Measurements from ENCODE around the gene SLC35F6.
A peak's percentile ranks its signal among the peaks of the same experiment; 100 is the strongest.

SLC35F6 gene

DNA sequence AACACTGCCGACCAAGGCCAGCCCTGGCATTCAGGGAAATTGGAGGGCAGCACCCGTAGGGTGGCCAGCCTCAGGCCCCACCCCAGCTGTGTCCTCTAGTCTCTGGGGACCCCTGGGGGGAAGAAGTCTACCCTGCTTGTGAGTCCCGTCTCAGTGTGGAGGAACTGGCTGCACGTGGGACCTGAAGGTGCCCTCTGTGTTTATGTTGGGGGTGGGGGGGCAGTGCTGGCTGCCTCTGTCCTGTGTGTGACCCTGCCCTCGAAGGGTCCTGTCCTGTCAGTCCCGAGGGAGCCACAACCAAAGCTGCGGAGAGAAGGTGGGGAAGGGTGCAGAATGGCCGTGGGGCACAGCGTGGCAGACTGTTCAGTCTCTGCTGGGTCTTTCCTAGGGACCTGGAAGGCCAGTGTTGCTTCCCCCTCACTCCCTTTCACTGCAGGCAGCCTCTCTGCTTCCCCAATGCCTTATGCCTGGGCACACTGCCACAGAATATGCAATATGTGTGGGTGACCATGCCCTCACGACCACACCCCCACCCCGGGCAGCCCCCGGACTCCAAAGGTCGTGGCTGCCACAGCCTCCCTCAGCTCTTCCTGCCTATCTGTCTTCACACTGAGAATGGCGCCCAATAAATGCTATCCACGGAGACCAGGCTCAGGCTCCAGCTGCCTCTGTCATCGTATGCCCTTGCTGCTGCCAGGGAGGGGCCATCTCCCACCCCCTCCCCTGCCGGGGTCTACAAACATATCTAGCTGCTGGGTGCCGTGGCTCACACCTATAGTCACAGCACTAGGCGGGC is 33.3 kb upstream of the SLC35F6 start:
- no peak for DNase-seq (ENCODE audit: low read depth, low spot score)

DNA sequence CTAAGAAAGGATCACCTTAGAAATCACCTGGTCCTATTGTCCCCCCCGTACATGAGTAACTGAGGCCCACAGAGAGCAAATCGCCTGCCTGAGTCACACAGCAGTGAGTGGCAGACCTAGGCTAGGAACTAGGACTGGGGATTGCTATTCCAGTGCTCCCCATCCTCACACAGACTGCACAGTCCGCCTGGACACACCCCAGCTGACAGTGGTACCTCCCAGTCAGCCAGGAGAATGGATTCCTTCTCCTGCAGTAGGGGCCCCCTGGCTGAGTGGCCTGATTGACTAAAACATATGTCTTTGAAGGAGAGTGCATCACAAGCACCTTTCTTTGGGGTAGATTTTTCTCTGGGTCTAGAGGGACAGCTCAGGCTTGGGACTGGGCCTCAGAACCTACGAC is 32.4 kb upstream of the SLC35F6 start:
- no peak for DNase-seq (ENCODE audit: low read depth, low spot score)

DNA sequence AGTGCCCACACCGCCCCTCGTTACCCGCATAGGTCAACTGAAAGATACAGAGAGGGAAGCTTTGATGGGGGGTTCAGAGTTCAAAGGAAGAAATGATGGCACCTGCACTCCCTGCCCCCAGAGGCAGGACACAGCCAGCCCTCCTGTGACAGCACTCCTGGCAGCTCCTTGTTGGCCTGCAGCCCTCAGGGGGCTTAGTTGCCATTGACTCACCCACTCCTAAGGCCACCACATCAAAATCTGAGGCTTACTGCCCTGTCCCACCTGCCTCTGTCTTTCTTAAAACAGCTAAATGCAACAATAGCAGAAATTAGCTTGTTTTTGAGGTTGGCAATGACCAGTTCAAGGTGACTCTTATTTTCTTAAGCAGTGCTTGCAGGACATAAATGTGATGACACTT is 31.6 kb upstream of the SLC35F6 start:
- DNase-seq (ENCODE audit: low read depth, low spot score), result no peak

DNA sequence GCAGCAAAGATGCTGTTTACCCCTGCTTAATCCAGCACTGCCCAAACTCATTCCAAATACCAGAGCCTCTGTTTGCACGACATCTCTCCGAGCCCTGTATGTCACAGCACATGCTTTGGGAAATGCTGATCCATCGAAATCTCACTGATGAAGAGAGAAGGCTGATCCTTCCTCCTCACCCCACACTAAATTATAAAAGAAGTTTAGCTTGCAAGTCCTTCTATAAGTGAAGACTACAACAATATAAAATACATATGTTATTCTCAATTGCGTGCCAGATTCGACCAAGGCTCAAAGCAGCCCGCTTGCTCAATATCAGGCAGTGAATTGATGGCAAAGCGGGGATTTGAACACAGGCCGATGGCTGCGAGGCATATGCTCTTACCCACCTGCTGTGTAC is 30.7 kb upstream of the SLC35F6 start:
- DNase-seq (ENCODE audit: low read depth, low spot score), result no peak

DNA sequence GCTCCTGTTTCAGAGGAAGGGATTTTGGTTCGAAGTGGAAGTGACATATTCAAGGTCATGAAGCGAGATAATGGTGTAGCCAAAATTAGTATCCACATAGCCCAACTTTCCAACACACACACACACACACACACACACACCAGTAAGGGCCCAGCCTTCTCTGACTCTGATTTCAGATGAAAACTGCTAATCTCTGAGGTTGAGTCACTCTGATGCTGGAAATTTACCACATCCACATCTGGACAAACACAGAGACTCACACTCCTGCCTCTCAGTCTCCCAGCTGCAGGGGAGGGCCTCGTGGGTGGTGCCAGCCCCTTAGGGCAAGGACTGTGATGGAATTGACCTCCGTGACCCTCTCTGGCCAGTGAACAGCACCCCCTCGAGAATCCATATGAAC is 29.0 kb upstream of the SLC35F6 start:
- no peak for DNase-seq (ENCODE audit: low read depth, low spot score)

DNA sequence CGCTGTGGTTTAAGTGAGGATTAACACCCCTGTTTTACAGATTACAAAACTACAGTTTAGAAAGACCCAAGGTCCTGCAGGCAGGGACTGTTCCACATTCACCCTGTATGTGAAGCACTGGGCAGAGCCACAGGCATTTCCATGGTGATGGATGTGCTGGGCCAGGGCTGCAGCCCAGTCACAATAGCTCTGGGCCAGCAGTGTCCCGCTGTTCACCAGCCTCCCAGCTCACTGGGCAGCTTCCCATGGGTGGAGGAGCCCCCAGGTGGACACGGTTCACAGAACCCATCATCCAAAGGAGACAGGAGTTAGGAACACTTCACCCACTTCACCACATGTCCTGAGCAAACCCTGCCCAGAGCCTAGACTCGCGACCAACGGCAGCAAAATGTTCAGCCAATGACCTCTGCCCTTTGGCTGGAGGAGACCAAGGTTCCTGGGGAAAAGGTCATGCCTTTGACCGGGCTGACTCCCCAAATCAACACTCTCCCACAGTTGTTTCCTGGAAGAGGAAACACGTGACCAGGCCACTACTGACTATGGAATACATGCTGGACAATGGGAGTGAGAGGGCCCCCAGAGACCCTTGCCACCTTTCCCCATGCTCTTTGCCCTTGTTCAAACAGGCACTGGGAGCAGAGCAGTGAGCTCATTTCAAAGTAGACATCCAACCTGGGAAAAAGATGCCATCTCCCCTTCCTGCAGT is 28.0 kb upstream of the SLC35F6 start:
- no peak for DNase-seq (ENCODE audit: low read depth, low spot score)

DNA sequence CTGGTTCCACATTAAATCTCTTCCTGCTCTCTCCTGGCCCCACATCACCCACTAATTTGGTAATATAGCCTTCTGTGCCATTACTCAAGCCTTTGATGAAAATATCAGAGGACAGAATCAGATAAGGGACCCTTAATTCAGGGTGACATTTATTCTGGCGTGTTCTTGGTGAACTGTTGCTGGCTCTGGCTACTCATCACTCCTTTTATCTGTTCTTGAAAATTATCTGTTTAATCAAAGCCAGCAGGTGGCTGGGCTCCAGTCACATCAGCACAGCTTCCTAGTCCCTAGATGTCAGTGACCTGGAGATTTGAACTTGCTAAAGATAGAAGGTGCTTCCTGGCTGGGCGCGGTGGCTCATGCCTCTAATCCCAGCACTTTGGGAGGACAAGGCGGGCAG is 26.9 kb upstream of the SLC35F6 start:
- DNase-seq (ENCODE audit: low read depth, low spot score), result no peak

DNA sequence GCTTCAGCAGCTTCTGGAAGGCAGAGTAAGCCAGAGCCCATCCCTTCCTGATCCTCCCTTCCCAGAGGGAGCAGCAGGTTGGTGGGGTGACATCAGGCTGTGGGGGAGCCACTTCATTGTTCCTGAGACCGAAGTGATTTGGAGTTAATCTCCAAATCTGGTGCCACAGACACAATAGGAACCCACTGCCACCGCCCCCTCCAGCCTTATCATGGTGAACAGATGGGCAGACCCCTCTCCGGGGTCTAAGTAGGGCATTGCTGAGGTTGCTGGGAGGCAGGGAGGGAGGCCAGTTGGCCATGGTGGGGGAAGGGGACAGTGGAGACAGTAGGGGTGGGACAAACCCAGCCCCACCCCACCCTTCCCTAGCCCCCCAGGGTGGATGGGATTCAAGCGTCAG is 25.6 kb upstream of the SLC35F6 start:
- DNase-seq (ENCODE audit: low read depth, low spot score), result no peak

DNA sequence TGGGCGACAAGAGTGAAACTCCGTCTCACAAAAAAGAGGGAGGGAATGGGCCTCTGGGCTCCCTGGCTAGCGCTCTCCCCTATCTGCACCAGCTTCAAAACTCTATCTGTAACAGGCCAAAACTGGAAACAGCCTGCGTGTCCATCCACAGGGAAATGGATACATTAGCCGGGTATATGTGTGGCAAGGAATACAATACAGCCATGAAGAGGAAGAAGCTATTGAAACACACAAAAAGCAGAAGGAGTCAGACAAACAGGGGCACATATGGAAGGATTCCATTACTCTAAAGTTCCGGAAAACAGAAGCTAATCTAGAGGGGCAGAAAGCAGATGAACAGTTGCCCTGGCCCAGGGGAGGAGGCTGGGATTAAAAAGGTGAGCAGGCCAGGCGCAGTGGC is 24.6 kb upstream of the SLC35F6 start:
- DNase-seq (ENCODE audit: low read depth, low spot score), result no peak

DNA sequence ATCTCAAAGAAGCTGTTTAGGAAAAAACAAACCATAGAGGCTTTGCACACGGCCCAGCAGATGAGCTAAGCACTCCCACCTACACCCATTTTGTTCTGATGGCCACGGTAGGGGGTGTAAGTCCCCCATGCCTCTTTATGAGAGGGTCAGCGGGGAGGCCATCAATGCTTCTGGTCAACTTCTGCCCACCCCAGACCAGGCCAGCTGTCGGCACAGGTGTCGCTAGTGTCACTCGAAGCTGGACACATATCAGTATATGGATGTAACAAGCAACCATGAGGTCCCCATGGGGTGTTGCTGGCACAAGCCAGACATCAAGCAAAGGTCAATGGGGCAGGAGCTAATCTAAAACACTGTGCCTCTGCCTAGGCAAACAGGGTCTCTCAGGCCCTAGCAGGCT is 23.7 kb upstream of the SLC35F6 start:
- no peak for DNase-seq (ENCODE audit: low read depth, low spot score)

DNA sequence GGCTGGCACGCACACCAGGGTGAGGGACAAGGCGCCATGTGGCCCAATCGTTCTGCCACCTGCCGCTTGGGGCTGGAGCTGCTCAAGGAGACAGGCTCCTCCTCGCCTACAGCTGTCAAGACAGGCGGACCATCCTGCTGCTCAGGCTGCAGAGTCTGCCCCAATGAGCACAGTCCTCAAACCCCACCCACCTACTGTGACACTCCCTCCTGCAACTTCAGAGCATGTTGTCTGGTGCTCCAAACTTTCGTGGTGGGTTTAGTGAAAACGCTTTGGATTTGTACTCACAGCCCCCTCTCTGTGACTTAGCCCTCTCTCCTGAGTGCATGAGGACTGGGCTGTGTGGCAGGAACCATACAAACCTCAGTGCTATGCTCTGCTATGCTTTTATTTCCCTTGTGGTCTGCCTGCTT is 23.2 kb upstream of the SLC35F6 start:
- peak; percentile 81 for DNase-seq (ENCODE audit: low read depth, low spot score)

DNA sequence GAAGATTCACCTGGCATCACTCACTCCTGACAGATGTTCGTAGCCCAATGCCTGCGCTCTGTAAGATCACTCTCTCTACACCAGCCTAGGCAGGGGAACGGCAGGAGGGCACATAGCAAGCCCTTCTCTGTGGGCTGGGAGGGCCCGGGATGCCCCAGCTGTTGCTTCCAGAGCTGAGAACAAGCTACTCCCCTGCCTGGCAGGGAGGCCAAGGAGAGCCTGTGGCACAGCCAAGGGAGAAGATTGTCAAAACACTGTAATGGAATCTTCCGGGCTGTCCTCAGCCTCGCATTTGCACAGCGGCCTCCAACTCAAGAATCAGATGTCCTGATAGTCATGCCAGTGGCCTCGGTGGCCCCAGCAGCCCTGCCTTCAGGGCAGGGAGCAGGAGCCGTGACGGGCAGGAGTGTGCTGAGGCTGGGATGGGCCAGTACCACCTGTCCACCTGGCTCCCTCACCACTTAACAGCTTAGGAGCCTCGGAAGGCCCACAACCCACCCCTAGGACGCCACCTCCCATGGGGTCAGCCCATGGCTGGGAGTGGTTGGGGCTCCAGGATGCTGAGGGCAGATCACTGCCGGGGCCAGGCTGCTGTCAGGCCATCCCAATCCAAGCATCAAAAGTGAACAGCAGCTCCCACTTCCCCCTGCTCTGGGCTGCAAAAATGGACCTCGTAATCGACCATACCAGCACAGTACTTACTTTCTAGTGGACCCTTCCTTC is 21.9 kb upstream of the SLC35F6 start:
- no peak for DNase-seq (ENCODE audit: low read depth, low spot score)

DNA sequence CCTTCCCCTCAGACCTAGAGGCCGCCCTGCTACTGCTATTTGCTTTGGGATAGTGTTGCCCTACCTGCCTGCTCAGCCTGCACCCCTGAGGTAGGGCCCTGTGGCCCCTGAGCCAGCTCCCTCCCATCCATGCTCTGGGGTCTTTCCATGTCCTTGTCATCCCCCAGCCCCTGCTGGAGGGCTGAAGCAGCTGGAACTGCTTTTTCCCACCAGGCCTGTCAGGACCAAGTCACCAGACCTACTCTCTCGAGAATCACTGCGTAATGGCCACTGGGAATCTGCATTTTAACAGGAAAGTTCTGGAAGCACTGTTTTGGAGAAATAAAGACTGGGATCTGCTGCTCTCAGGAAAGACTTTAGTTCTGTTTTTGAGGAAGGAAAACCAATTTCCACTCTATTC is 20.2 kb upstream of the SLC35F6 start:
- no peak for DNase-seq (ENCODE audit: low read depth, low spot score)

DNA sequence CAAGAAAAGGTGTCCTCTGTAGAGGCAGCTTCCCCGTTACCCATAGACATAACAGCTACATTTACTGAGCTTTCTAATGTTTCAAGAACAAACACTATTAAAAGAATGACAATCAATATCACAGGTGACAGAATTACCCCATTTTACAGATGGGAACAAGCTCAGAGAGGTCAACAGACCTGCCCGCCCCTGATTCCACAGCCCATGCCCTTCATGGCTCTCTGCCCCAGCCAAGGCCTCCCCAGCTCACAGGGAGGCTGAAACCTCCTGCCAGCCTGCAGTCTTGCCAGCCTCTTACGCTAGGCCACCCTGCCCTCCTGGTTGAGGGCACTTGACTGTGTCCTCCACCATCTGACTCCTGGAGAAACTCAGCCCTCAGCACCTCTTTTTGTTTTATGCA is 19.1 kb upstream of the SLC35F6 start:
- no peak for DNase-seq (ENCODE audit: low read depth, low spot score)

DNA sequence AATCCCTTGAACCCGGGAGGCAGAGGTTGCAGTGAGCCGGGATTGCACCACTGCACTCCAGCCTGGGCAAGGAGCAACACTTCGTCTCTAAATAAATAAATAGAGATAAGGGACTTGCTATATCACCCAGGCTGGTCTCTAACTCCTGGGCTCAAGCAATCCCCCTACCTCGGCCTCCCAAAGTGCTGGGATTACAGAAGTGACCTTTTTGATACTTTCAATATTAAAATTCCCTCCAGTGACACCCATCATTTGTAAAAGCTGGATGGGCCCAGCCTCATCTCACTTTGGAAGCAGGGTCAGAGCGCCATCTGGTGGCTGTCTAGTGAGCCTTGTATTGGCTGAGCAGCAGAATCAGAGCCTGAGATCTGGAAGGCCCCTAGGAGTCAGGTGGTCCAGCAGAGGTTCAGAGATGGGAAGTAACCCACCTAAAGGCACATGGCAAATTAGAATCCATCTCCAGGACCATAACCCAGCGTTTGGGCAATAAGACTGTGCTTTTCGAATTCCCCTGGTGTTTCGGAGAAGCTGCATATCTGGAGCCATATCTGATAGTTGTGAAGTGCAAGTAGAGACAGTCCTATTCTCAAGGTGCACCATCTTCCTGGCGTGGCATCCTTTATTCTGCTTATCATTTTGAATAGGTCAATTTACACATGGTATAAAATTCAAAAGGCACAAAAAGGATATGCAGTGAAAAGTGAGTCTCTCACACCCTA is 18.3 kb upstream of the SLC35F6 start:
- DNase-seq (ENCODE audit: low read depth, low spot score), result peak; percentile 82

DNA sequence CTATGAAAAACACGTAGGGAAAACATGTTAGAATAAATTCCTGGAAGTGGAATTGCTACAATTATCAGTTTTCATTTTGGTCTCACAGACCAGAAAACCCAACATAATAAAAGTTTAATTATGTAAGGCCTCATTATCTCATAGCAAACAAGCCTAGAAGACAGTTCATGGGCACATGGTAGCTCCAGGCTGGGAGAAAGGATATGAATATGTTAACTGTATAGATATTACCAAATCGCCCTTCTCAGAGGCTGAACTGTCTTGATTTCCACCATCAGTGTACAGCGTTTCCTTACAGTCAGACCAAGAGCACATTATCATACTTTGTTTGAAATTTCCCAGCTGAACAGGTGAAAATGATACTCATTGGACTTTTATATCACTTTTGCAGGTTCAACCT is 17.1 kb upstream of the SLC35F6 start:
- DNase-seq (ENCODE audit: low read depth, low spot score), result no peak

DNA sequence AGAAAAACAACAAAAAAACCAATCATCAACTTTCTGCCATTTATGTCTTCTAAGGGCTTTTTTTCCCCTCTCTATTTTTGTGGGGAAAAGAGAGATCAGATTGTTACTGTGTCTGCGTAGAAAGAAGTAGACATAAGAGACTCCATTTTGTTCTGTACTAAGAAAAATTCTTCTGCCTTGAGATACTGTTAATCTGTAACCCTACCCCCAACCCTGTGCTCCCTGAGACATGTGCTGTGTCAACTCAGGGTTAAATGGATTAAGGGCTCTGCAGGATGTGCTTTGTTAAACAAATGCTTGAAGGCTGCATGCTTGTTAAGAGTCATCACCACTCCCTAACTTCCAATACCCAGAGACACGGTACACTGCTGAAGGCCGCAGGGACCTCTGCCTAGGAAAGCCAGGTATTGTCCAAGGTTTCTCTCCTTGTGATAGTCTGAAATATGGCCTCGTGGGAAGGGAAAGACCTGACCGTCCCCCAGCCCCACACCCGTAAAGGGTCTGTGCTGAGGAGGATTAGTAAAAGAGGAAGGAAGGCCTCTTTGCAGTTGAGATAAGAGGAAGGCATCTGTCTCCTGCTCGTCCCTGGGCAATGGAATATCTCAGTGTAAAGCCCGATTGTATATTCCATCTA is 14.2 kb upstream of the SLC35F6 start:
- DNase-seq (ENCODE audit: low read depth, low spot score), result peak; percentile 89

DNA sequence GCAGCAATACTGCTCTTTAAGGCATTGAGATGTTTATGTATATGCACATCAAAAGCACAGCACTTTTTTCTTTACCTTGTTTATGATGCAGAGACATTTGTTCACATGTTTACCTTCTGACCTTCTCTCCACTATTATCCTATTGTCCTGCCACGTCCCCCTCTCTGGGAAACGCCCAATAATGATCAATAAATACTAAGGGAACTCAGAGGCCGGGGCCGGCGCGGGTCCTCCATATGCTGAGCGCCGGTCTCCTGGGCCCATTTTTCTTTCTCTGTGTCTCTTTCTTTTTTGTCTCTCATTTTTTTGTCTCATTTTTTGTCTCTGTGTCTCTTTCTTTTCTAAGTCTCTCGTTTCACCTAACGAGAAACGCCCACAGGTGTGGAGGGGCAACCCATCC is 13.6 kb upstream of the SLC35F6 start:
- peak; percentile 53 for DNase-seq (ENCODE audit: low read depth, low spot score)

DNA sequence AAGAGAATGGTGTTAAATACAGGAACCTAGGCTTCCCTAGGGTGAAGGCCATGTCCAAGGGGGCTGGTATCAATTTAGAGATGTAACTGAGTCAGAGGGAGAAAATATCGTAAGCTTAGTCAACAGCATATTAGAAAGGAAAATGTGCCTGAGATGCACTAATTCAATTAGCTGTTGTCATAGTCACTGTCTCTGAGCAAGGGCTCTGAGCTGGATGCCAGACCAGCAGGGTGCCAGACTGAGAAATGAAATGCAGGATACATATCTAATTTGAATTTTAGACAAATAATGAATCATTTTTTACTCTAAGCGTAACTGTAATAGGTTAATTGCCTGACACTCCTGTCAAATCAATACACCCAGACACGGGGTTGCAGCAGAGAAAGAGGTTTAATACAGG is 11.4 kb upstream of the SLC35F6 start:
- DNase-seq (ENCODE audit: low read depth, low spot score), result no peak

DNA sequence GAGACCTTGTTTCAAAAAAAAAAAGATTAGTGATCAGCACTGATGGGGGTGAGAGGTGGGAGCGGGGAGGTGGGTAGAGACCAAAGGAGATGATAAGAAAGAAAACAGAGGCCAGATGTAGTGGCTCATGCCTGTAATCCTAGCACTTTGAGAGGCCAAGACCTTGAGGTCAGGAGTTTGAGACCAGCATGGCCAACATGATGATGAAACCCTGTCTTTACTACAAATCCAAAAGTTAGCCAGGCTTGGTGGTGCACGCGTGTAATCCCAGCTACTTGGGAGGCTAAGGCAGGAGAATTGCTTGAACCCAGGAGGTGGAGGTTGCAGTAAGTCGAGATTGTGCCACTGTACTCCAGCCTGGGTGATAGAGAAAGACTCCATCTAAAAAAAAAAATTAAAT is 9.5 kb upstream of the SLC35F6 start:
- DNase-seq (ENCODE audit: low read depth, low spot score), result no peak

DNA sequence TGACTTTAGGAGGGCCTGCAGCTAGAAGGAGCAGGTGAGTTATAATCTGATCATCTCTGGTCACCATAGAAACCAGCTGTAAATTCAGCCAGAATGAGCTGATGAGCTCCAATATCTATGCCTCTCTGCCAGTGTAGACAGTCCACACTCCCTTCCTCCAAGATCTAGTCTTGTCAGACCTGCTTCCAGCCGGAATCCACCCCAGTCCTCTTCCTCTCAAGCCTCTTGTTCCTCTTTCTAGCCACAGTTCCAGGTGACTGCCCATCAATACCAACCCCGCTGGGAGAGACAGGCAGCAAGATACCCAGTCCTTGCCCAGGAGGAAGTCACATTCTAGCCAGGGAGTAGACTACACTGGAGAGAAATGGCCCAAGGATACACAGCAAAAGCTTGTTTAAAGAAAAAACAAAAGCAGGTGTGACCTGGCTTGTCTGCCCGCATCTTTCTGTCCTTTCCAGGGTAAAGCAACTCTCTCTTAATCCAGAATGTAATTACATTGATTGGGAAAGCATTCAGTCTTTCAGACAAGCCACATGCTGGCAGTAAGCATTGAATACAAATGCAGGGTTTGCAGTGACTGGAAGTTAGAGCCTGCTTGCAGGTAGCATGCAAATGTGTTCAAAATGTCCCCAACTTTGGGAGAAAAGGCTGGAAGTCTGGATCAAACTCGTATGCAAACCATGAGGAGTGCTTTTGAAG is 9.0 kb upstream of the SLC35F6 start:
- DNase-seq (ENCODE audit: low read depth, low spot score), result no peak
